IMR-90 (cell line): ENCODE measurements around the gene INPP4A. TPM values are rescaled to one million over a fixed set of nuclear protein-coding genes. Genes with fewer than 3 reads are reported as not detected.

Experiments used
- ATAC-seq: fragments of 200-7000 bp; cut with Tn5 transposase; 2 replicates; pipeline ENCODE4 v1.9.1; 2020; ENCODE audit warnings: low read depth, mild to moderate bottlenecking, moderate library complexity
- BruUV-seq: library from RNA; stranded (reverse); fragments of 400-500 nt; replicated peaks from 2 replicates; lab custom pipeline; 2021; lab: Mats Ljungman, UMichigan
- CTCF ChIA-PET: fragments of 300-600 bp; formaldehyde crosslinking; extraction: SDS; loops from one replicate; lab custom pipeline; 2021; ENCODE audit warnings: antibody characterized with exemption; lab: Yijun Ruan, JAX
- POLR2A ChIA-PET: fragments of 300-600 bp; sonication (Branson Sonifier 250); formaldehyde crosslinking; loops from one replicate; lab custom pipeline; 2022; ENCODE audit warnings: antibody characterized with exemption; ENCODE audit not compliant: unreplicated experiment; lab: Charles Lee
- DNase-seq: peaks from one replicate; pipeline ENCODE4 v3.0.0; 2013
- H2AFZ ChIP-seq: replicated peaks from 2 replicates; pipeline ENCODE3; 2013; ENCODE audit warnings: low read length, mild to moderate bottlenecking; ENCODE audit not compliant: poor library complexity
- H2AK5ac ChIP-seq: 2 replicates; pipeline ENCODE4 v1.6.1; 2013; ENCODE audit warnings: low read depth, low read length, inconsistent platforms
- H2AK9ac ChIP-seq: replicated peaks from 2 replicates; pipeline ENCODE3; 2013; ENCODE audit warnings: mild to moderate bottlenecking, low read depth, low read length, moderate library complexity; ENCODE audit not compliant: poor library complexity
- H2BK120ac ChIP-seq: 2 replicates; pipeline ENCODE4 v1.6.1; 2013; ENCODE audit warnings: low read depth, low read length, inconsistent platforms
- H2BK15ac ChIP-seq: 3 replicates; pipeline ENCODE4 v1.6.1; 2013; ENCODE audit warnings: low read depth, low read length, inconsistent platforms
- H2BK20ac ChIP-seq: 2 replicates; pipeline ENCODE4 v1.6.1; 2013; ENCODE audit warnings: low read depth, mild to moderate bottlenecking, inconsistent platforms, low read length, moderate library complexity
- H2BK5ac ChIP-seq: 2 replicates; pipeline ENCODE4 v1.6.1; 2013; ENCODE audit warnings: mild to moderate bottlenecking, low read depth, low read length, inconsistent platforms; ENCODE audit not compliant: poor library complexity, severe bottlenecking
- H3K14ac ChIP-seq: replicated peaks from 2 replicates; pipeline ENCODE4 v1.6.1; 2013; ENCODE audit warnings: low read depth, low read length, inconsistent platforms
- H3K18ac ChIP-seq: 2 replicates; pipeline ENCODE4 v1.6.1; 2013; ENCODE audit warnings: low read depth, low read length, control low read depth
- H3K23ac ChIP-seq: 2 replicates; pipeline ENCODE4 v1.6.1; 2013; ENCODE audit warnings: low read depth, low read length, inconsistent platforms
- H3K27ac ChIP-seq: 2 replicates; pipeline ENCODE4 v1.5.1; 2013; ENCODE audit warnings: mild to moderate bottlenecking, control low read depth, low read length; ENCODE audit not compliant: insufficient read depth
- H3K27me3 ChIP-seq: 2 replicates; pipeline ENCODE4 v1.6.1; 2013; ENCODE audit warnings: low read length; ENCODE audit not compliant: control insufficient read depth, insufficient read depth
- H3K36me3 ChIP-seq: 2 replicates; pipeline ENCODE4 v1.6.1; 2013; ENCODE audit warnings: low read length, mixed read lengths; ENCODE audit not compliant: control insufficient read depth, insufficient read depth
- H3K4ac ChIP-seq: 2 replicates; pipeline ENCODE4 v1.6.1; 2013; ENCODE audit warnings: low read depth, low read length, inconsistent platforms
- H3K4me1 ChIP-seq: 2 replicates; pipeline ENCODE4 v1.6.1; 2013; ENCODE audit warnings: low read length, mixed read lengths; ENCODE audit not compliant: control insufficient read depth, insufficient read depth
- H3K4me2 ChIP-seq: 2 replicates; pipeline ENCODE4 v1.6.1; 2013; ENCODE audit warnings: low read depth, mild to moderate bottlenecking, control low read depth, low read length, moderate library complexity
- H3K4me3 ChIP-seq: 2 replicates; pipeline ENCODE4 v1.5.1; 2013; ENCODE audit warnings: low read depth, mild to moderate bottlenecking, control low read depth, low read length, moderate library complexity; ENCODE audit not compliant: insufficient read depth
- H3K56ac ChIP-seq: 2 replicates; pipeline ENCODE4 v1.6.1; 2013; ENCODE audit warnings: low read length, inconsistent platforms; ENCODE audit not compliant: insufficient read depth; ENCODE audit errors: extremely low read depth
- H3K79me1 ChIP-seq, 2 experiments: 2 replicates each; pipeline ENCODE4 v1.6.1; 2013; ENCODE audit warnings: low read length in 2 of 2, inconsistent platforms in 1 of 2, low read depth in 1 of 2
- H3K9ac ChIP-seq: 2 replicates; pipeline ENCODE4 v1.6.1; 2013; ENCODE audit warnings: low read depth, low read length, control low read depth
- H3K9me1 ChIP-seq: 2 replicates; pipeline ENCODE4 v1.6.1; 2013; ENCODE audit warnings: low read length, inconsistent platforms; ENCODE audit not compliant: insufficient read depth
- H3K9me3 ChIP-seq: 2 replicates; pipeline ENCODE4 v1.6.1; 2013; ENCODE audit warnings: low read length; ENCODE audit not compliant: control insufficient read depth, insufficient read depth
- H4K20me1 ChIP-seq: 2 replicates; pipeline ENCODE4 v1.6.1; 2013; ENCODE audit warnings: low read length, inconsistent platforms; ENCODE audit not compliant: insufficient read depth
- H4K5ac ChIP-seq: 2 replicates; pipeline ENCODE4 v1.6.1; 2013; ENCODE audit warnings: mild to moderate bottlenecking, low read depth, low read length, control low read depth
- H4K8ac ChIP-seq, 2 experiments: 2 replicates each; pipeline ENCODE4 v1.6.1; 2013; ENCODE audit warnings: low read depth in 2 of 2, low read length in 2 of 2, control low read depth in 1 of 2, inconsistent platforms in 1 of 2
- H4K91ac ChIP-seq: 2 replicates; pipeline ENCODE4 v1.6.1; 2013; ENCODE audit warnings: low read depth, low read length, inconsistent platforms; ENCODE audit not compliant: insufficient read depth
- BHLHE40 ChIP-seq: fragments of 150-350 bp; IDR thresholded peaks from 2 replicates; pipeline ENCODE4 v1.6.1; 2016; ENCODE audit warnings: mild to moderate bottlenecking, low read depth, low read length
- WGBS, 2 experiments: methylation state at CpG; one replicate each; pipeline versions ENCODE4 v1.1.5 to v1.1.7; 2013; ENCODE audit warnings: missing lambda C conversion rate in 2 of 2; ENCODE audit not compliant: insufficient read length in 1 of 2; ENCODE audit errors: extremely low coverage in 2 of 2; 5-methylcytosine and 5-hydroxymethylcytosine counted together
- dilution Hi-C: fragments of 300-500 bp; cut with HindIII; formaldehyde crosslinking; loops from one replicate; pipeline ENCODE4 v1.14.3; 2018; ENCODE audit warnings: low sequenced_read_pairs; ENCODE audit not compliant: unreplicated experiment
- in situ Hi-C: fragments of 300-500 bp; cut with MboI; formaldehyde crosslinking; loops from 3 replicates; pipeline ENCODE4 v1.14.3; 2019; ENCODE audit warnings: low sequenced_read_pairs, inconsistent platforms, mixed read lengths
- intact Hi-C: fragments of 100-400 bp; cut with micrococcal nuclease; formaldehyde crosslinking; loops from 2 replicates; pipeline ENCODE4 v1.10.0; 2022
- polyA plus RNA-seq, 3 experiments: library from polyadenylated mRNA; depleted of rRNA; stranded (reverse); fragments of >200 nt; gene quantifications; 2 replicates each; pipeline ENCODE4 v1.2.3, GENCODE V29; 2012; ENCODE audit warnings: low replicate concordance in 1 of 3
- total RNA-seq: library from RNA; depleted of rRNA; stranded (reverse); fragments of >200 nt; gene quantifications from 2 replicates; pipeline ENCODE4 v1.2.3, GENCODE V29; 2012

INPP4A gene
- total and polyA plus RNA-seq, 2 of the 4 experiments (the other 2 are of a cell fraction), result 14.5 to 27.1 TPM

DNA sequence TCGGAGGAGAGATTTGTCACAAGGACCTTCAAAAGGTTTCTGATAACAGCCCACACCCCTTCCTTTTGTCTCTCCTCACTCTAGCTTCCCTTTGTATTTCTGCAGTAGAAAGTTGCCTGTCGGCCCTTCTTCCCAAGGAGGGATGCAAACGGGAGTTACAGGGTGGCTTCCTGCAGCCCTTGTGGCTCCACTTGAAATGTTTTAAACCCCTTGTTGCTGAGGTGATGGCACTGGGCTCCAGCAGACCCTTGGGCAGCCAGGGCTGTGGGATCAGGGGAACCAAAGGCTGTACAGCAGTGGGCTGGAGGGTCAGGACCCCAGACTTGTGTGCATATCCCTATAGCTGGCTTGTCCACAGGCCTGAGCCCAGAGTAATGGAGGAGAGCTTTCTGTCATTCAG is 101.5 kb downstream of the INPP4A start:
- Histone ChIP-seq H3K36me3 (peaks cover 16% of the 10 kb centered on the region), H2AK9ac (no peak overlapping the region), H3K27me3 (no peaks in the 10 kb centered on the region), H3K9me1 (peaks cover 5% of the 10 kb centered on the region; the same call in 1 of the 2 replicates), H3K56ac (no peak overlapping the region), H3K27ac (no peak overlapping the region), H3K9me3 (no peaks in the 10 kb centered on the region), H3K4me2 (no peak overlapping the region), H3K4me1 (no peaks in the 10 kb centered on the region), H3K79me1 (no peaks in the 10 kb centered on the region), H4K91ac (no peak overlapping the region), H3K14ac (no peak overlapping the region), H3K9ac (no peak overlapping the region), H4K5ac (no peak overlapping the region), H4K20me1 (no peaks in the 10 kb centered on the region), H2BK120ac (no peak overlapping the region), H2BK5ac (no peak overlapping the region), H2AK5ac (no peak overlapping the region), H3K4me3 (no peak overlapping the region), H3K4ac (no peak overlapping the region), H3K18ac (no peak overlapping the region), H4K8ac (no peak overlapping the region), H3K23ac (no peak overlapping the region), H2BK20ac (no peak overlapping the region), H2AFZ (no peak overlapping the region), H2BK15ac (no peak overlapping the region)
- TF ChIP-seq BHLHE40, result no peak
- CTCF ChIA-PET, result no interaction called here
- in situ Hi-C loops (no loop called here), intact Hi-C loops (no loop called here), dilution Hi-C loops (no loop called here)
- ATAC-seq (no peak), DNase-seq (no peak)
- WGBS, 2 experiments, result 80% methylated on average over 1 of the region's 3 CpGs; no CpG with 5 or more reads in 1 of the 2 experiments
- no TSS peak for BruUV-seq
- POLR2A ChIA-PET, result interaction anchor here (0.6 kb wide), 1 partner anchor 570 kb away, joined by 3 read pairs; no protein-coding TSS in a partner anchor
